ENCODE measurements around the gene CEP162.
"Not testable (repeated sequence)": the region's sequence is repeated elsewhere in the genome, so short reads cannot be mapped to it uniquely, and the experiment has no call there.

The CEP162 gene

DNA sequence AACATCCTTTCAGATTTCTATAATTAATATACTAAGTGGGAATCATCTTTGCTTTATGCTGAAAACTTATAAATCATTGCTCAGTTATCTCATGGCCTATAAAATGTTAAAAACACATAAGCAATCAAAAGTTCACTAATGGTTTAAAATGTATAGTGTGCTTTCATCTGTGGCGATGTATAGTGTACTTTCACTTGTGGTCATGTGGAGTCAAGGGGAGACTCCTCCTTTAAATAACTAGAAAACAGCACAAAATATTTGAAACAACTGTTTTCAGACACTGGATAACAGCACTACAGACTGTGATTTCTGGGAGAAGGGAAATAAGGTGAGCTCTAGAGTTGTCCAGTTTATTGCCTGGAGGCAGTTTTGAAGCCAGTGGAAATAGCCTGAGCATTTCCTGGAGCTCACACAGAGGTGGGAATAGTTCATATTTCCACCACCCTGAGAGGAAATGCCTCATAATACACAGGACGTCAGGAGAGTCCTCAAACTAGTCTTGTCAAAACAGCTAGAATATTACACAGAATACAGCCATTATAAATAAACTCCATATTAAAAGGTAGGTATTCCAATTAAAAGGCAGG is 89.4 kb downstream of the CEP162 start:
- no peak for DNase-seq

DNA sequence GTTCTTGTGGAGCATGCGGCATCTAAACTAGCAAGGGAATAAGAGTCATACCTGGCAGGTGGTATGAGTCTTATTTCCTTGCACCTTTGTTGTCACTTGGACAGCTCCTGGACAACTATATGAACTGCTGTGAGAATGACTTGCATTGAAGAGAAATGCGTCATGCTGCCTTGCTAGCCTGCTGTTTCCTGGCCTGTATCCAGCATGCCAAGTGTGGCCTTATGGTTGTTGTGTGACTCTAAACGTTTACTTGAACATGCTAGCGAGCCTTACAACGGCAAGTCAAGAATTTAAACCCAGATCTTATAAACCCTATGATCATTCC is 90.4 kb downstream of the CEP162 start:
- peak; percentile 70 for DNase-seq

DNA sequence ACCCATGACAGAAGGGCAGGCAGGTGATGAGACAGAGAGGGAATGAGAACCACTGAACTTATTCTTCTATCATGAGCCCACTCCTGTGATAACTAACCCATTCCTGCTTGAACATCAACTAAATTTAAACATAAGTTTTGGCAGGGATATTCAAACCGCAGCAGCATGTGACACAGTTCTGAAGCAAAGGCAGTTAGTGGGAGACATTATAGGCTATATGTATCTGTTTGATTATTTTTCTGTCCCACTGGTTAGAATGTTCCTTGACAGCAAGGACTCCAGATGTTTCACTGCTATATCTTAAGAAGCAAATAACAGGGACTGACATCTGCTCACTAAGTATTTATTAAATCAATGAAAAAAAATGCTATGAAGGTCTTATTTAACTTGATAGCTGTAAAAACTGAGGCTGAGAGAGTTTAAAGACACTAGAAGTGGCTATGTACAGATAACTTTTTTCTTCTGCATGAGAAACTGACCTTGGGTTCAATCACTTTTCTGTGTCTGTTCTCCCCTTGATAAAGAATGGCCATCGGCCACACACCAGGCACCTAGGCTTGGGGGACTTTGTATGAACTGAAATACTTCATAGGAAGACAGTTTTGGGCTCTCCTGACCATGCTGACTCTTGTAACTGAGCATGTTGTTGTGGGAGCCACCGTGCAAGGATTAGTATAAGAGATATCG is 90.9 kb downstream of the CEP162 start:
- DNase-seq, result no peak

DNA sequence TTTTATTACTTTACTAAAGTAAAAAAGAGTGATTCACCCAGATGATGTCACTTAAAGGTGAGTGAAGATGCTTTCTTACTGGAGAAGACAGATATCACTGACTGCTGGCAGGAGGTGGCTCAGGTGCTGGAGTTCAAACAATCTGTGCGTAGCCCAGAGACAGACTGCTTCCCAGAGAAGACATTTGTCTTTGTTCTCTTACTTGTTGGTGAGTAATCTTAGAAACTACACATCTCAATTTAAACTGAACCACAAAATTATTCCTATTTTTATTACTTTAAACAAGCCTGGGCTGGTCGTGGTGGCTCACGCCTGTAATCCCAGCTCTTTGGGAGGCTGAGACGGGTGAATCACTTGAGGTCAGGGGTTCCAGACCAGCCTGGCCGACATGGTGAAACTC is 92.2 kb downstream of the CEP162 start:
- DNase-seq, result no peak

DNA sequence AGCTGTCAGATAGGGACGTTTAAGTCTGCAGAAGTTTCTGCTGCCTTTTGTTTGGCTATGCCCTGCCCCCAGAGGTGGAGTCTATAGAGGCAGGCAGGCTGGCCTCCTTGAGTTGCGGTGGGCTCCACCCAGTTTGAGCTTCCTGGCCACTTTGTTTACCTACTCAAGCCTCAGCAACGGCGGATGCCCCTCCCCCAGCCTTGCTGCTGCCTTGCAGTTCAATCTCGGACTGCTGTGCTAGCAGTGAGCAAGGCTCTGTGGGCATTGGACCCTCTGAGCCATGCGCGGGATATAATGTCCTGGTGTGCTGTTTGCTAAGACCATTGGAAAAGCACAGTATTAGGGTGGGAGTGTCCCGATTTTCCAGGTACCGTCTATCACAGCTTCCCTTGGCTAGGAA is 94.1 kb downstream of the CEP162 start:
- not testable (repeated sequence) for DNase-seq

DNA sequence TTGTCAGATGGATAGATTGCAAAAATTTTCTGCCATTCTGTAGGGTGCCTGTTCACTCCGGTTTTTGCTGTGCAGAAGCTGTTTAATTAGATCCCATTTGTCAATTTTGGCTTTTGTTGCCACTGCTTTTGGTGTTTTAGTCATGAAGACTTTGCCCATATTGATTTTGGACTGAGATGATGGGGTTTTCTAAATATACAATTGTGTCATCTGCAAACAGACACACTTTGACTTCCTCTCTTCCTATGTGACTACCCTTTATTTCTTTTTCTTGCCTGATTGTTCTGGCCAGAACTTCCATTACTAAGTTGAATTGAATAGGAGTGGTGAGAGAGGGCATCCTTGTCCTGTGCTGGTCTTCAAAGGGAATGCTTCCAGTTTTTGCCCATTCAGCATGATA is 97.9 kb downstream of the CEP162 start:
- not testable (repeated sequence) for DNase-seq

DNA sequence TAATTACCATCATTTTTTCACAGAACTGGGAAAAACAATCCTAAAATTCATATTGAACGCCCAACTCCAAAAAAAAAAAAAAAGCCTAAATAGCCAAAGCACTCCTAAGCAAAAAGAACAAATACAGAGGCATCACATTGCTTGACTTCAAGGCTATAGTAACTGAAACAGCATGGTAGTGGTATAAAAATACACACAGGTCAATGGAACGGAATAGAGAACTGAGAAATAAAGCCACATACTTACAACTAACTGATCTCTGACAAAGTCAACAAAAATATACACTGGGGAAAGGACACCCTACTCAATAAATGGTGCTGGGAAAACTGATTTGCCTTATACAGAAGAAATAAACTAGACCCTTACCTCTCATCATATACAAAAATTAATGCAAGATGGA is 104.3 kb downstream of the CEP162 start:
- DNase-seq, result no peak

DNA sequence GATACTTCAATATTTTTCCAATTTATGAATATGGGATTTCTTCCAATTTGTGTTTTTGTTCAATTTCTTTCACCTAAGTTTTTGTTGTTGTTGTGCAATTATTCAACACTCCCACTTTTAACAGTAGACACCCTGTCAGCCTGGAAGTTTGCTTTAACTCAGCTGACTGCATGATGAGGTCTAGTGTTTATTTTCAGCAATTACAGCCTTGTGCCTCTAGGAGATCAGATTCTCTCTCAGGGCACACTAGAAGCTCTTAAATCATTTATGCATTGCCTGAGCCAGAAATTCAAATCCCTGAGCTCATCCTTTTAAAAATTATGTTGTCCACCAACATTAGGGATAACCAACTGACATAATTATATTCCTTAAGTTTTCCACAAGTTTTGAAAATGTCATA is 108.2 kb downstream of the CEP162 start:
- no peak for DNase-seq

DNA sequence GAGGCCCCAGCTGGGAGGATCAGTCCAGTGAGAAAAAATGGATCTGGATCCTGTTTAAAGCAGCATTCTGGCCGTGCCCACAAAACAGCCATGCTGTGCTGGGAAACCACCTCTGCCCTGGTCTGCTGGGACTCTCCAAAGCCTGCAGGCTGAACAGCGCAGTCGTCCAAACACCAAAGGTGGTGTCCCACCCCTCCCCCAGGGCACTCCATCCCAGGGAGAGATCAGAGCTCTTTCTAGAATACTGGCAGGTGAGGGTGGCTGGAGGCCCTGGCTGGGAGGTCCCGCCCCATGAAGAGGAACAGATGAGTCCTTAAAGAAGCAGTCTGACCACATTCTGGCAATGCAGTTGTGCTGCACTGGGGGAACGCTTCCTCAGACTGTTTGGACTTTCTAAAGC is 109.3 kb downstream of the CEP162 start:
- DNase-seq, result no peak

DNA sequence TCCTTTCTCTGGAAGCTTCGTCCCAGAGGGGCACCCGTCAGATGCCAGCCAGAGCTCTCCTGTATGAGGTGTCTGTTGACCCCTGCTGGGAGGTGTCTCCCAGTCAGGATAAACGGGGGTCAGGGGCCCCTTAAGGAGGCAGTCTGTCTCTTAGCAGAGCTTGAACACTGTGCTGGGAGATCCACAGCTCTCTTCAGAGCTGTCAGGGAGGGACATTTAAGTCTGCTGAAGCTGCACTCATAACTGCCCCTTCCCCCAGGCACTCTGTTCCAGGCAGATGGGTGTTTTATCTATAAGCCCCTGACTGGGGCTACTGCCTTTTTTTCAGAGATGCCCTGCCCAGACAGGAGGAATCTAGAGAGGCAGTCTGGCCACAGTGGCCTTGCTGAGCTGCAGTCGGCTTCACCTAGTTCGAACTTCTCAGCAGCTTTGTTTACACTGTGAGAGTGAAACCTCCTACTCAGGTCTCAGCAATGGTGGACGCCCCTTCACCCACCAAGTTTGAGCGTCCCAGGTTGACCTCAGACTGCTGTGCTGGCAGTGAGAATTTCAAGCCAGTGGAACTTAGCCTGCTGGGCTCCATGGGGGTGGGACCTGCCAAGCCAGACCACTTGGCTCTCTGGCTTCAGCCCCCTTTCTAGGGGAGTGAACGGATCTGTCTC is 112.4 kb downstream of the CEP162 start:
- DNase-seq, result not testable (repeated sequence)

DNA sequence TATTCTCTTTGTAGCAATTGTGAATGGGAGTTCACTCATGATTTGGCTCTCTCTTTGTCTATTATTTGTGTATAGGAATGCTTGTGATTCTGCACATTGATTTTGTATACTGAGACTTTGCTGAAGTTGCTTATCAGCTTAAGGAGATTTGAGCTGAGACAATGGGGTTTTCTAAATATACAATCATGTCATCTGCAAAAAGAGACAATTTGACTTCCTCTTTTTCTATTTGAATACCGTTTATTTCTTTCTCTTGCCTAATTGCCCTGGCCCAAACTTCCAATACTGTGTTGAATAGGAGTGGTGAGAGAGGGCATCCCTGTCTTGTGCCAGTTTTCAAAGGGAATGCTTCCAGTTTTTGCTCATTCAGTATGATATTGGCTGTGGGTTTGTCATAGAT is 116.1 kb downstream of the CEP162 start:
- DNase-seq, result not testable (repeated sequence)

DNA sequence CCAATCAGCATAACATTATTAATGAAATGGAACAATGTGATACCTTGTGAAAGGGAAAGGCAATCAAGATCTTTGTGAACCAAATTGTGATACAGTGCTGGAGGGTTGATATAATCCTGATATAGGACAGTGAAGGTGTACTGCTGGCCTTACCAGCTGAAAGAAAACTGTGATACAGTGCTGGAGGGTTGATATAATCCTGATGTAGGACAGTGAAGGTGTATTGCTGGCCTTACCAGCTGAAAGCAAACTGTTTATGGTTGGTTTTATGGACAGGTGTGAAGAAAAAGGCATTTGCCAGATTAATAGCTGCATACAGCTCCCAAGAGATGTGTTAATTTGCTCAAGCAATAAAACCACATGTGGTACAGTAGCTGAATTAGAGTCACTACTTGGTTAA is 119.9 kb downstream of the CEP162 start:
- no peak for DNase-seq

DNA sequence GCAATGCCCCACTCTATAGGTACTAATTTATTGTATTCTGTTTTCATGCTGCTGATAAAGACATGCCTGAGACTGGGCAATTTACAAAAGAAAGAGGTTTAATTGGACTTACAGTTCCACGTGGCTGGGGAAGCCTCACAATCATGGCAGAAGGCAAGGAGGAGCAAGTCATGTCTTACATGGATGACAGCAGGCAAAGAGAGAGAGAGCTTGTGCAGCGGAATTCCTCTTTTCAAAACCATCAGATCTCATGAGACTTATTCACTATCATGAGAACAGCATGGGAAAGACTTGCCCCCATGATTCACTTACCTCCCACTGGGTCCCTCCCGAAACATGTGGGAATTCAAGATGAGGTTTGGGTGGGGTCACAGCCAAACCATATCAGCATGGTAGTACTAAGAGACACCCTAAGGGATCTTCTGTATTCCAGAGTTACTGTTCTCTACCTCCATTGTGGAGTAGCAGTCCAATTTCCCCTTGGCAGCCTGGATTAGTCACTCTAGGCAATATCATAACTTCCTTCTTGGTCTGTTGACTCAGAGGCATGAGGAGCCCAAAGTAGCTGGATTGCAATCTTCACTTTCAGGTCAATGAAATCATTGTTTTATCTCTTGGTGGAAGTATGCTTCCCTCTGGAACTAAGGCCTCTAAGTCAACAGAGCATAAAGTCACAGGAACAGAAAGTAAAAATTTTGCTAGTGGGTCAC is 122.1 kb downstream of the CEP162 start:
- not testable (repeated sequence) for DNase-seq

DNA sequence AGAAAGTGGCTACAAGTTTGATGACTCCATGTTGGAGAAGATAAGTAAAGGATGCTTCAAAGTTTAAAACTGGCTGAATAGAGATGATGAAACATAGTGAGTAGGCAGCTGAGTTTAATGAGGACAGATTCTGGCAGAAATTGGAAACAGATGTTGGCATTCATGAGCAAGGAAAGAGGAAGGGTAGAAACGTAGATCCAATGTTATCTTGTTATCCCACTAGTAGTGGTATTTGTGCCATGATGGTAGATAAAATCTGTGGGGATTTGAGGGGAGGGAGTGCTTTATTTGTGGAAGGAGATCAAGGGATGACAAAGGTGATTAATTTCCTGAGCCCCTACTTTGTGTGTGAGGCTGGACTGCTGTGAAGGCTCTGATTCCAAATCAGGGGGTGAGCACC is 124.4 kb downstream of the CEP162 start:
- peak; percentile 2 for DNase-seq

DNA sequence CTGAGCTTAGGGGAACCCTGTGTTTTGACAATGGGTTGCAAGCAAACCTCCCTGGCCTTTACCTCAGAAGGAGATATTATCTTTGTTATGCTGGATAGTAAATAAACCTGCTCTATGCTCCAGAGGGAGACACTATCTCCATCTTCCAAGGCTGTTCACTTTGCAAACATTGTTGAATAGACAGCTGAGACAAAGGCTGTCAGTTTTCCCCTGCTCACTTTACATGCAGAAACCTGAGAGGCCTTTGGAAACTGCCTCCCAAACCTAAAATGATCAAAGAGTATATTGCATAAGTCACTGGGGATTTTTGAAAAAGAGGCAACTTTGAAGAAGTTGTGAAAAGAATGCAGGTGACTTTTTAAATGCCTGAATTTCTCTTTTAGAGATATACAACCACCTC is 132.3 kb downstream of the CEP162 start:
- DNase-seq, result no peak

DNA sequence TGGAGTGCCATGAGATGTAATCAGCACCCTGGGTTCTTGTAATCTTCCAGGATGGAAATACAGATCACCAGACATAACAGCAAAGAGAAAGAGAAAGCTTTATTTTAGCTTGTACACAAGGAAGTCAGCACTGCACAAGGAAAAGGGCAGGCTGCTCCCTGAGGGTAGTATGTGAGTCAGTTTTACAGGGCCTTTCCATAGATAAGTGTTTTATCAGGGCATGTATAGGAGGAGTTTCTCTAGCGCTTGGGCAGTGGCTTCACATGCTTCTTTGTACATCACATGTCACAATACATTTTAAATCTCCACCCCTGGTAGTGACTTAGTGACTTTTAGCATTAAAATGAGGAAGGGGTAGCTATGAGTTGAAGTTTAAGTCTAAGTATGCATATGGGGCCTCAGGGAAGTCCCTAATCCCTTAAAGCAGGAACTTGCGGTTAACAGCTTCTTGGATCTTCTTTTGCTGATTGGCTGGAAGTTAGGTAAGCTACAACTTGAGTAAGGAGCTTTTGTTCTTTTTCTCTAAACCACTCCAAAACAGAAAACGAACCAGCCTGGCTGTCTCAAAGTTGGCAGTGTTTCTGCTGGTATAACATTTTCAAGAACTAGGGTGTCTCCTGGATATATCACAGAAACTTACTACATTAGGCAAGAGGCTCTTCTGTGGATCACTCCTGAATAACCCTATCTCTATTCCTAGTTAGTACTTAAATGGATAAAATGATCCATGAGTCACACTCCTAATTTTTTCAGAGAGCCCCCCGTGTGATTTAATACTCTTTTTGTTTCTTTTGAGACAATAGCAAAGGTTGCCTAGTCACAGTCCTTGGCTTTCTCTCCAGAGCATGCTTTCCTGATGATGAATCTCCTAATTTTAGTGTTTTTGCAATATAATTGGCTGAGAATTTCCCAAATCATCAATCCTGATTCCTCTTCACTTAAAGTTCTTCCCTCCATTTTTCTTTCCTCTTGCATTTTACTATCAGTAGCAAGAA is 133.7 kb downstream of the CEP162 start:
- no peak for DNase-seq

DNA sequence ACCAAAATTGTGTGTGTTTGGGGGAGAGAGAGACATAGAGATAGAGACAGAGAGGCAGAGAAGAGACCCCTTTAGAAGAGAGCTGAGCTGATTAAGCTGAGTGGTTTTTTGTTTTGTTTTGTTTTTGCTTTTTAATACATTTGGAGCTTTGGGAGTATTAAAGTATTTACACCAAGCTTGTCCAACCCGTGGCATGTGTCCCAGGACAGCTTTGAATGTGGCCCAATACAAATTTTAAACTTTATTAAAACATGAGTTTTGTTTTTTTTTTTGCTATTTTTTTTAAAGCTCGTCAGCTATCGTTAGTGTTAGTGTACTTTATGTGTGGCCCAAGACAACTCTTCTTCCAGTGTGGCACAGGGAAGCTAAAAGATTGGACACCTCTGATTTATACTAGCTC is 137.9 kb downstream of the CEP162 start:
- no peak for DNase-seq

DNA sequence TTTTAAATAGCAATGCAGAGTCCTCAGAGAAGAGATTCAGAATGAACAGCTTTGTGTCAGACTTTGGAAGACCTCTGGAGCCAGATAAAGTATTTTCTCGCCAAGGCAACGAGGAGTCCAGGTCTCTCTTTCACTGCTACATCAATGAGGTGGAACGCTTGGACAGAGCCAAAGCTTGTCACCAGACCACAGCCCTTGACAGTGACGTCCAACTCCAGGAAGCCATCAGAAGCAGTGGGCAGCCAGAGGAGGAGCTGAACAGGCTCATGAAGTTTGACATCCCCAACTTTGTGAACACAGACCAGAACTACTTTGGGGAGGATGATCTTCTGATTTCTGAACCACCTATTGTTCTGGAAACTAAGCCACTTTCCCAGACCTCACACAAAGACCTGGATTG is 138.4 kb downstream of the CEP162 start:
- no peak for DNase-seq

DNA sequence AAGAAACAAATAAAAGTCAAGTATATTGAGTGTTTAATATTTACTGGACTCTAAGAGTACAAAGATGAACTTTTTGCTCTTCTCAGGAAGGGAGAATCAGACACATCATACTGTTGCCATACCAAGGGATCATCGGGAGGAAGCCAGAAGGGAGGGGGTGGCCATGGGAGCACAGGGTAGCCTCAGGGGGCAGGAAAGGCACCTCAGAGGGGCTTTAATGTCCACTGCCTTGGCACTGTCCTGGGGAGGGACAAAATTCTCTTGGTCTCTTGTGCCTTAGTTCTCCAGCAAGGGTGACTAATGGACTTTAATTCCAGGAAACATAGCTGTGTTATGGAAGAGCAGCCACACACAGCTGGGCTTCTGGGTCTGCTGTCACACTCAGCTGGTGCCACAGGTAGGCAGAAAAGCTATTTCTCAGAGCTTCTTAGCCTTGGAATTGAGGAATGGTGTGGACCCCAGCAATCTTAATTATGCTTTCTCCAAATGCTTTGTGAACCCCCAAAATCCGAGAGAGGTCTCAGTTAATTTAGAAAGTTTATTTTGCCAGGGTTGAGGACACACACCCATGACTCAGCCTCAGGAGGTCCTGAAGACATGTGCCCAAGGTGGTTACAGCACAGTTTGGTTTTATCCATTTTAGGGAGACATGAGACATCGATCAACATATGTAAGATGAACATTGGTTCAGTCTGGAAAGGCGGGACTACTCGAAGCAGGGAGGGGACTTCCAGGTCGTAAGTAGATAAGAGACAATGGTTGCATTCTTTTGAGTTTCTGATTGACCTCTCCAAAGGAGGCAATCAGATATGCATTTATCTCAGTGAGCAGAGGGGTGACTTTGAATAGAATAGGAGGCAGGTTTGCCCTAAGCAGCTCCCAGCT is 140.7 kb downstream of the CEP162 start:
- no peak for DNase-seq

DNA sequence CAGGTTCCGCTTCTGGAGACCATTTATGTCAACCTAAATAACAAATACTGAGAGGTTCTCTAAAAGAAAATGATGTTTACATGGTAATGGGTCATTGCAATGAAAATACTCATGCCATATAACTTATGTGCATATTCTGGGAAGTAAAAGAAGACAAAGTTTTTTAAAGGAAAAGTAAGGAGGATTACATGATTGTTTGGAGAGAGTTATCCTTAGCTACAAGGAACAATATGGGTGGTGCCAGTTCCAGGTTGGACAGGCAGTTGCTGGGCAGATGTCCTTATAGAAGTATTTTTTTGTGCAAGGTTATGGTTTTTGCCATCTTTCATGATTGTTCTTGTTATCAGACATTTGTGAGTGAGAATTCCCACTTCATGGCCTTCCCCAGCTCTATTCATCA is 141.4 kb downstream of the CEP162 start:
- no peak for DNase-seq

DNA sequence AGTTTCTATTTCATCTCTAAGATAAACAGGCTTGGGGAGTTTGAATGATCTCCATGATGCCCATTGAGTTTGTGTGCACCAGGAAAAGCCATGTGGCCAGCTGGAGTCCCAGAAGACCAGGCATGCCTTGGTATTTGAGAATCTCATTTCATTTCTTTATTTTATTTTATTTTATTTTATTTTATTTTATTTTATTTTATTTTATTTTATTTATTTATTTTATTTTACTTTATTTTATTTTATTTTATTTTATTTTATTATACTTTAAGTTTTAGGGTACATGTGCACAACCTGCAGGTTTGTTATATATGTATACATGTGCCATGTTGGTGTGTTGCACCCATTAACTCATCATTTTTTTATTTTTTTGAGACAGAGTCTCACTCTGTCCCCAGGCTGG is 142.7 kb downstream of the CEP162 start:
- not testable (repeated sequence) for DNase-seq
